Gastrocnemius medialis (tissue), 4 donors: ENCODE data around the gene ZNF92.

Experiments
- POLR2A ChIP-seq, 2 donors: fragments of 450-650 bp; IDR thresholded peaks; one replicate each; pipeline ENCODE4 v1.6.1; 2017; ENCODE audit warnings: antibody characterized with exemption in 2 of 2, mild to moderate bottlenecking in 2 of 2, moderate library complexity in 2 of 2
- TF ChIP-seq, protein P1 (sequence below), 5 experiments: fragments of 450-650 bp in 3 of 5; fragments of 200-600 bp in 2 of 5; sonication (generic) in 2 of 5; IDR thresholded peaks in 4 of 5; conservative IDR thresholded peaks in 1 of 5; 1 replicate in 4 of 5; 2 replicates in 1 of 5; pipeline ENCODE4 v1.5.1; 2016 to 2019; ENCODE audit warnings: antibody characterized with exemption in 5 of 5, mild to moderate bottlenecking in 3 of 5, moderate library complexity in 3 of 5

DNA sequence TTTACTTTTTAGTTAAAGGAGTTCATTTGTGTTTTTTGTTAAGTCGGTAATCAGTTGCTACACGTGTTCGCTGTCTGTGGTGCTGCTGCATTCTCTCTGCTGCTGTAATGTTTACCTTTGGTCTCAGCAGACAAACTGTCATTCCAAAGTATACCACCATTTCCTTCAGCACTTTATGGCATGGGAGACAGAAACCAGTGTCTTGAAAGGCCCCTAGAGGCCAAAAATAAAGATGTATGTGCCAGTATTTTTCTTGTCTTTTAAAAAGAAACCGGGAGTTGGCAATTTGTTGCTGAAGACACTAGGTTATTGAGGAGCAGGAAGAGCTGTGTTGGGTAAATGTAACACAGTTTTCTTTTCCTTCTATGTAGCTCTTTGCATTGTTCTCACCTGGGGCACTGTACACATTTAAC, 24.1 kb downstream of the ZNF92 start:
- TF ChIP-seq, protein P1, sequence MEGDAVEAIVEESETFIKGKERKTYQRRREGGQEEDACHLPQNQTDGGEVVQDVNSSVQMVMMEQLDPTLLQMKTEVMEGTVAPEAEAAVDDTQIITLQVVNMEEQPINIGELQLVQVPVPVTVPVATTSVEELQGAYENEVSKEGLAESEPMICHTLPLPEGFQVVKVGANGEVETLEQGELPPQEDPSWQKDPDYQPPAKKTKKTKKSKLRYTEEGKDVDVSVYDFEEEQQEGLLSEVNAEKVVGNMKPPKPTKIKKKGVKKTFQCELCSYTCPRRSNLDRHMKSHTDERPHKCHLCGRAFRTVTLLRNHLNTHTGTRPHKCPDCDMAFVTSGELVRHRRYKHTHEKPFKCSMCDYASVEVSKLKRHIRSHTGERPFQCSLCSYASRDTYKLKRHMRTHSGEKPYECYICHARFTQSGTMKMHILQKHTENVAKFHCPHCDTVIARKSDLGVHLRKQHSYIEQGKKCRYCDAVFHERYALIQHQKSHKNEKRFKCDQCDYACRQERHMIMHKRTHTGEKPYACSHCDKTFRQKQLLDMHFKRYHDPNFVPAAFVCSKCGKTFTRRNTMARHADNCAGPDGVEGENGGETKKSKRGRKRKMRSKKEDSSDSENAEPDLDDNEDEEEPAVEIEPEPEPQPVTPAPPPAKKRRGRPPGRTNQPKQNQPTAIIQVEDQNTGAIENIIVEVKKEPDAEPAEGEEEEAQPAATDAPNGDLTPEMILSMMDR (IDR thresholded peaks at IDR 0.05 in 4 of 5, conservative IDR thresholded peaks at IDR 0.05 in 1 of 5): no peak
- TF ChIP-seq POLR2A (IDR thresholded peaks at IDR 0.05): no peak
